ENCODE results near the gene PDIA4.
A peak's percentile ranks its signal among the peaks of the same experiment; 100 is the strongest.

PDIA4 gene

DNA sequence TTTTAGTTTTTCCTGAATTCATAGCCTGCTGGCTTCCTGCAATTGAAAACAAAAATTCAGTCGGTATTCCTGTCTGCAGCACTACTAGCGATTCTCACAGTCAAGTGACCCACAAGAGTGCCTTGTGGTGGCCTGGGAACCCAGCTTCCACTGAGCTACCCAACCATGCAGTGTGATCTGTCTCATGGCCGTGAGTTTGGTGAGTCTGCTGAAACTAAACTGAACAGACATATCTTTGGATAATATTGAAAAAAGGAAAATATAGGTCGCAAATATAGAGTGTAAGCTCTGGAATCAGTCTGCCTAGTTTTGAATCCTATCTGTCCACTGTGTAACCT lies 44.1 kb upstream of the PDIA4 start:
- TF ChIP-seq, protein P1, sequence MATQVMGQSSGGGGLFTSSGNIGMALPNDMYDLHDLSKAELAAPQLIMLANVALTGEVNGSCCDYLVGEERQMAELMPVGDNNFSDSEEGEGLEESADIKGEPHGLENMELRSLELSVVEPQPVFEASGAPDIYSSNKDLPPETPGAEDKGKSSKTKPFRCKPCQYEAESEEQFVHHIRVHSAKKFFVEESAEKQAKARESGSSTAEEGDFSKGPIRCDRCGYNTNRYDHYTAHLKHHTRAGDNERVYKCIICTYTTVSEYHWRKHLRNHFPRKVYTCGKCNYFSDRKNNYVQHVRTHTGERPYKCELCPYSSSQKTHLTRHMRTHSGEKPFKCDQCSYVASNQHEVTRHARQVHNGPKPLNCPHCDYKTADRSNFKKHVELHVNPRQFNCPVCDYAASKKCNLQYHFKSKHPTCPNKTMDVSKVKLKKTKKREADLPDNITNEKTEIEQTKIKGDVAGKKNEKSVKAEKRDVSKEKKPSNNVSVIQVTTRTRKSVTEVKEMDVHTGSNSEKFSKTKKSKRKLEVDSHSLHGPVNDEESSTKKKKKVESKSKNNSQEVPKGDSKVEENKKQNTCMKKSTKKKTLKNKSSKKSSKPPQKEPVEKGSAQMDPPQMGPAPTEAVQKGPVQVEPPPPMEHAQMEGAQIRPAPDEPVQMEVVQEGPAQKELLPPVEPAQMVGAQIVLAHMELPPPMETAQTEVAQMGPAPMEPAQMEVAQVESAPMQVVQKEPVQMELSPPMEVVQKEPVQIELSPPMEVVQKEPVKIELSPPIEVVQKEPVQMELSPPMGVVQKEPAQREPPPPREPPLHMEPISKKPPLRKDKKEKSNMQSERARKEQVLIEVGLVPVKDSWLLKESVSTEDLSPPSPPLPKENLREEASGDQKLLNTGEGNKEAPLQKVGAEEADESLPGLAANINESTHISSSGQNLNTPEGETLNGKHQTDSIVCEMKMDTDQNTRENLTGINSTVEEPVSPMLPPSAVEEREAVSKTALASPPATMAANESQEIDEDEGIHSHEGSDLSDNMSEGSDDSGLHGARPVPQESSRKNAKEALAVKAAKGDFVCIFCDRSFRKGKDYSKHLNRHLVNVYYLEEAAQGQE (IDR thresholded peaks at IDR 0.05; ENCODE audit: insufficient read depth in 1 of 2, low read depth in 2 of 2, low read length in 2 of 2), result no peak
- no peak for TF ChIP-seq SIN3A (IDR thresholded peaks at IDR 0.05; ENCODE audit: borderline replicate concordance, insufficient read depth, low read length)
- TF ChIP-seq TAF1 (IDR thresholded peaks at IDR 0.05; ENCODE audit: borderline replicate concordance, insufficient read depth, low read length), result no peak
- no peak for TF ChIP-seq FOXP2 (optimal IDR thresholded peaks at IDR 0.05; ENCODE audit: borderline replicate concordance, extremely low read depth, extremely low read length, insufficient read depth)
- no peak for TF ChIP-seq POLR2AphosphoS5 (IDR thresholded peaks at IDR 0.05; ENCODE audit: low read depth, low read length)

DNA sequence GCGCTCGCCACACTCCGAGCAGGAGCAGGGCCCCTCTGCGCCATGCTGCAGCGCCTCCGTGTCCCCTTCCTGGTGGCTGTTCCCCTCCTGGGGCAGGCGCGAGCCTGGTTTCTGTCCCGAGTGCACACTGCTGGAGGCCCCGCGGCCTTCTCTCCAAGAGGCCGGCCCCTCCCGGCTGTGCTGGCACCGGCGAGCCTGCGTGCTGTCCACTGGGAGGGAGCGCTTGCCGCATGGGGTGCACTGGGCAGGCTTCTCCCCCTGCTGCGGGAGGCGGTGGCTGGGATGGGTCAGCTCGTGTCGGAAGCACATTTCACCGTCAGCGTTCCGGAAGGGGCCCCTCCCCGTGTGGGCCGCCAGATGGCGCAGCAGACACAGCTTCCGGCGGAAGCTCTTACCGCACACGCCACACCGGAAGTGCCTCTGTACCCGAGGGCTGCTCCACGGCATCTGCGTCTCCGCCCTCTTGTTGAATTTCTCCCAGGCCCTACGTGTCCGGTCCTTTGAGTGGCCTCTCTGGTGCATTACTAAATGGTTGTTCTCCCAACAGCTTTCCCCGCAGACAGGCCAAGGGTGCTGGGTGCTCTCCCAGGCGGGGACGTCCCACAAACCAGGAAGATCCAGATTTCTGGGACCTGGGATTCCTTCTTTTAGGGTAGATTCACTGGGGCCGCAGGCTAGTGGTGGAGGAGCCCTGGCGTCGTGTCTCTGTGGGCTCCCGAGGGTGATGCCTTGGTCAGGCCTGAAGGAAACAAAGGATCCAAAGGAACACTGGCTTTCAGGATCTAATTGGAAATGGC lies 43.5 kb upstream of the PDIA4 start:
- TF ChIP-seq FOXP2 (optimal IDR thresholded peaks at IDR 0.05; ENCODE audit: borderline replicate concordance, extremely low read depth, extremely low read length, insufficient read depth), result peak; percentile 42
- no peak for TF ChIP-seq TAF1 (IDR thresholded peaks at IDR 0.05; ENCODE audit: borderline replicate concordance, insufficient read depth, low read length)

DNA sequence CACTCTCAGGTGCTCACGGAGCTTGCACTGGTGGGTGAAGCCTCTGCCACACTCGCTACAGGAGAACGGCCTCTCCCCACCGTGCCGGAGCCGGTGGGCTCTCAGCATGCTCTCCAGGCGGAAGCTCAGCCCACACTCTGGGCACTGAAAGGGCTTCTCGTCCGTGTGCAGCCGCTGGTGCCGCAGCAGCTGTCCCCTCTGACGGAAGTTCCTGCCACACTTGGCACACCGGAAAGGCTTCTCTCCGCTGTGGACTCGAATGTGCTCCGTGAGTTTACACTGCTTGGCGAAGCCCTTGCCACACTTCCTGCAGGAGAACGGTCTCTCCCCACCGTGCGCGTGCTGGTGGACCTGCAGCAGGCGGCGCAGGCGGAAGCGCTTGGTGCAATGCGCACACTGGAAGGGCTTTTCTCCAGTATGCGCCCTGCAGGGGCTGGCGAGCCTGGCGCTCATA lies 42.9 kb upstream of the PDIA4 start:
- no peak for TF ChIP-seq FOXP2 (optimal IDR thresholded peaks at IDR 0.05; ENCODE audit: borderline replicate concordance, extremely low read depth, extremely low read length, insufficient read depth)
- no peak for TF ChIP-seq POLR2AphosphoS5 (IDR thresholded peaks at IDR 0.05; ENCODE audit: low read depth, low read length)
- TF ChIP-seq SIN3A (IDR thresholded peaks at IDR 0.05; ENCODE audit: borderline replicate concordance, insufficient read depth, low read length), result no peak
- no peak for TF ChIP-seq TAF1 (IDR thresholded peaks at IDR 0.05; ENCODE audit: borderline replicate concordance, insufficient read depth, low read length)
- TF ChIP-seq, protein P1 (IDR thresholded peaks at IDR 0.05; ENCODE audit: insufficient read depth in 1 of 2, low read depth in 2 of 2, low read length in 2 of 2), result no peak

DNA sequence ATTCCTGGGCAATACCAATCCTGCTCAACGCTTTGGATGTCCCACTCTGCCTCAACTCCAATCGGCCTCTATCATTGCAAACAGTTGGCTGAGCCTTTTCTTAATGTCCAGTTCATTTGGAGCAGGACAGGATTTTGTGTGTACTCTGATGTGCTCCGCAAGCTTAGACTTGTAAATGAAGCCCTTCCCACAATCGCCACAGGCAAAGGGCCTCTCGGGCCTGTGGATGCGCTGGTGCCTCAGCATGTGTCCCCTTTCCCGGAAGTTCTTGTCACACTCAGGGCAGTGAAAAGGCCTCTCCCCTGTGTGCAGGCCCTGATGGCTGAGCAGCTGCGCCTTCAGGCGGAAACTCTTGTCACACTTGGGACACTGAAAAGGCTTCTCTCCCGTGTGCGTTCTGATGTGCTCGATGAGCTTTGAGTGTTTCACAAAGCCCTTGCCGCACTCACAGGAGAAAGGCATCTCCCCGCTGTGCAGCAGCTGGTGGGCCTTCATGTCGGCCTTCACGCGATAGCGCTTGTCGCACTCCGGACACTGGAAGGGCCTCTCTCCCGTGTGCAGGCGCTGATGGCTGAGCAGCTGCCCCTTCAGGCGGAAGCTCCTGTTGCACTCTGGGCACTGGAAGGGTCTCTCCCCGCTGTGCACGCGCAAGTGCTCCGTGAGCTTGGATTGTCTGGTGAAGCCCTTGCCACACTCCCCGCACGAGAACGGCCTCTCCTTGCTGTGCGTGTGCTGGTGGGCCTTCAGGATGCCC lies 42.2 kb upstream of the PDIA4 start:
- no peak for TF ChIP-seq FOXP2 (optimal IDR thresholded peaks at IDR 0.05; ENCODE audit: borderline replicate concordance, extremely low read depth, extremely low read length, insufficient read depth)
- TF ChIP-seq, protein P1 (IDR thresholded peaks at IDR 0.05; ENCODE audit: insufficient read depth in 1 of 2, low read depth in 2 of 2, low read length in 2 of 2), result no peak

DNA sequence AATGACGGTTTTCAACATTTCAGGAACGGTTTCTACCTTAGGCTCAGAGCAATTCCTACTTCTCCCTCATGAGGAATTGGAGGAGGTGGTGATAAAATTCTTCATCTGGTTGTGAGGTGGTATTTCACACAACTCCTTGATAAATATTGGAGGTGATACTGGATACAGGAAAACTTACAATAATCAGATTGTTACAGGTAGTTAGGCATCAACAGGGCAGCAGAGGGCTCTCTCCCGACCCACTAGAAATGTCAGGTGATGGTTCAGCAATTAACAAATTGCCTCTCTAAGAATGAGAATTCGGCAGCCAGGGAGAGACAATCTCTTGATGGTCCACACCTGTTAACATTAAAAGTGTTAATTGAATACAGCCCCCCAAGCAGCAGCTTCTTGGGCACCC lies 39.6 kb upstream of the PDIA4 start:
- TF ChIP-seq, protein P1 (IDR thresholded peaks at IDR 0.05; ENCODE audit: insufficient read depth in 1 of 2, low read depth in 2 of 2, low read length in 2 of 2), result no peak
- no peak for TF ChIP-seq SIN3A (IDR thresholded peaks at IDR 0.05; ENCODE audit: borderline replicate concordance, insufficient read depth, low read length)
- no peak for TF ChIP-seq TAF1 (IDR thresholded peaks at IDR 0.05; ENCODE audit: borderline replicate concordance, insufficient read depth, low read length)
- no peak for TF ChIP-seq FOXP2 (optimal IDR thresholded peaks at IDR 0.05; ENCODE audit: borderline replicate concordance, extremely low read depth, extremely low read length, insufficient read depth)
- TF ChIP-seq POLR2AphosphoS5 (IDR thresholded peaks at IDR 0.05; ENCODE audit: low read depth, low read length), result no peak
